ENCODE data around the gene NMNAT2. TPM values are rescaled to one million over a fixed set of nuclear protein-coding genes. Genes with fewer than 3 reads are reported as not detected.

Gene NMNAT2
- total RNA-seq, 4 donors from 2014 or later = 0.60 to 1.7 (median 0.92) TPM

DNA sequence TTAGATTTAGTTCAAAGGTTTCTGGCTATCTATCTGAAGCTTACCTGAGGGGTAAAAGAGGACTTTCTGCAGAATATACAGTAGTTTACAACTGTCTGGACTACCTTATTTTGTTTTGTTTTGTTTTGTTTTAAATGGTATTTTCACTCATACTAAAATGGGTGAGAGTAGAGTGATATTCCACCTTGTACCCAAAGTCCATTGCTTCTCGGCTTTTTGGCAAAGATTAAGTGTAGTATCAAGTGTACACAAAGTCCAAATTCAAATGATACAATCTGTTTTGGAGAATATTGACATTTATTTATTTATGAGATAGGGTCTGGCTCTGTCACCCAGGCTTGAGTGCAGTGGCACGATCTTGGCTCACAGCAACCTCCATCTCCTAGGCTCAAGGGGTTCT, 42.4 kb upstream of the NMNAT2 start:
- WGBS, 2 donors = 96 to 97% methylated on average over 2 of the region's 2 CpGs
- Histone ChIP-seq H3K27me3 (no peaks in the 10 kb centered on the region), H3K36me3 (no peaks in the 10 kb centered on the region), H3K4me3 (no peak overlapping the region), H3K27ac (no peak overlapping the region), H3K9me3 (no peaks in the 10 kb centered on the region), H3K4me1 (no peaks in the 10 kb centered on the region)
- TF ChIP-seq, protein P1, sequence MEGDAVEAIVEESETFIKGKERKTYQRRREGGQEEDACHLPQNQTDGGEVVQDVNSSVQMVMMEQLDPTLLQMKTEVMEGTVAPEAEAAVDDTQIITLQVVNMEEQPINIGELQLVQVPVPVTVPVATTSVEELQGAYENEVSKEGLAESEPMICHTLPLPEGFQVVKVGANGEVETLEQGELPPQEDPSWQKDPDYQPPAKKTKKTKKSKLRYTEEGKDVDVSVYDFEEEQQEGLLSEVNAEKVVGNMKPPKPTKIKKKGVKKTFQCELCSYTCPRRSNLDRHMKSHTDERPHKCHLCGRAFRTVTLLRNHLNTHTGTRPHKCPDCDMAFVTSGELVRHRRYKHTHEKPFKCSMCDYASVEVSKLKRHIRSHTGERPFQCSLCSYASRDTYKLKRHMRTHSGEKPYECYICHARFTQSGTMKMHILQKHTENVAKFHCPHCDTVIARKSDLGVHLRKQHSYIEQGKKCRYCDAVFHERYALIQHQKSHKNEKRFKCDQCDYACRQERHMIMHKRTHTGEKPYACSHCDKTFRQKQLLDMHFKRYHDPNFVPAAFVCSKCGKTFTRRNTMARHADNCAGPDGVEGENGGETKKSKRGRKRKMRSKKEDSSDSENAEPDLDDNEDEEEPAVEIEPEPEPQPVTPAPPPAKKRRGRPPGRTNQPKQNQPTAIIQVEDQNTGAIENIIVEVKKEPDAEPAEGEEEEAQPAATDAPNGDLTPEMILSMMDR (IDR thresholded peaks at IDR 0.05) = no peak
- no peak for TF ChIP-seq POLR2A (IDR thresholded peaks at IDR 0.05)
- TF ChIP-seq EP300 (IDR thresholded peaks at IDR 0.05) = no peak
- DNase-seq (ENCODE audit: low spot score in 2 of 2) = no peak

DNA sequence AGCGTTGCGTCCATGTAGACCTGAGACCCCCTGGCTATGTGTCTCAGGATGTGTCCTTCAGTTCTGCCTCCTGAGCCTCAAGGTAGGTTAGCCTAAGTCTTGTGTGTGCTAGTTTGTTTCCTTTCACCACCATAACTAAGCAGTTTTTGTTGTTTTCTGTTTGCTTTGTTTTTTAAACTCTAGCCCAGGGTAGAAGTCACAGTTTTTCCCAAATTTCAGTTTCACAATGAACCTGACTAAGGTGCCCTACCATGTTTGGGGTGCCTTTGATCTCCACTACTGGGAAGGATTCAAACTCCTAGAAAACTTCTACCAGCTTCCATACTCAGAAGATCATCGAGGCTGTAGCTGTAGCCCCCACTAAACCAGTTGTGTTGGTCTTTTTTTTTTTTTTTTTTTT, 39.3 kb upstream of the NMNAT2 start:
- Histone ChIP-seq H3K4me1 (no peaks in the 10 kb centered on the region), H3K4me3 (no peak overlapping the region), H3K36me3 (no peaks in the 10 kb centered on the region), H3K9me3 (no peaks in the 10 kb centered on the region), H3K27ac (no peak overlapping the region), H3K27me3 (no peaks in the 10 kb centered on the region)
- TF ChIP-seq POLR2A (IDR thresholded peaks at IDR 0.05) = no peak
- no peak for TF ChIP-seq EP300 (IDR thresholded peaks at IDR 0.05)
- TF ChIP-seq, protein P1 (IDR thresholded peaks at IDR 0.05) = no peak
- 88 to 89% methylated on average over 3 of the region's 3 CpGs for WGBS, 2 donors
- DNase-seq (ENCODE audit: low spot score in 2 of 2) = no peak

DNA sequence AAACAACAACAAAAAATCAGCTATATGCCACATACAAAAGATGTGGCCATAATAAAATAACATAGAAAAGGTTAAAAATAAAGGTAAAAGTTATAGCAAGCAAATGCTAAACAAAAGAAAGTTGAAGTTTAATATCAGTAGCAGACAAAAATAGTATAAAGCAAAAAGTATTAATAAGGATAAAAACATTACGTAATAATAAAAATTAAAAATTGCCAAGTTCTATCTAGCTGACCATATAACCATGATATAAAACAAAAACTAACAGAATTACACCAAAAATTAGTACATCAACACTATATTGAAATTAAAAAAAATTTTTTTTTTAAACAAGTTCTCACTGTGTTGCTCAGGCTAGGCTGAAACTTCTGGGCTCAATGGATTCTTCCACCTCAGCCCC, 38.6 kb upstream of the NMNAT2 start:
- H3K27ac ChIP-seq = no peak overlapping the region
- WGBS, 2 donors = 98 to 100% methylated on average over 1 of the region's 1 CpG
- no peaks in the 10 kb centered on the region for H3K9me3 ChIP-seq
- H3K4me3 ChIP-seq = no peak overlapping the region
- H3K27me3 ChIP-seq = no peaks in the 10 kb centered on the region
- H3K4me1 ChIP-seq = no peaks in the 10 kb centered on the region
- no peak for DNase-seq (ENCODE audit: low spot score in 2 of 2)
- H3K36me3 ChIP-seq = no peaks in the 10 kb centered on the region
- TF ChIP-seq EP300 (IDR thresholded peaks at IDR 0.05) = no peak
- TF ChIP-seq, protein P1 (IDR thresholded peaks at IDR 0.05) = no peak
- no peak for TF ChIP-seq POLR2A (IDR thresholded peaks at IDR 0.05)

DNA sequence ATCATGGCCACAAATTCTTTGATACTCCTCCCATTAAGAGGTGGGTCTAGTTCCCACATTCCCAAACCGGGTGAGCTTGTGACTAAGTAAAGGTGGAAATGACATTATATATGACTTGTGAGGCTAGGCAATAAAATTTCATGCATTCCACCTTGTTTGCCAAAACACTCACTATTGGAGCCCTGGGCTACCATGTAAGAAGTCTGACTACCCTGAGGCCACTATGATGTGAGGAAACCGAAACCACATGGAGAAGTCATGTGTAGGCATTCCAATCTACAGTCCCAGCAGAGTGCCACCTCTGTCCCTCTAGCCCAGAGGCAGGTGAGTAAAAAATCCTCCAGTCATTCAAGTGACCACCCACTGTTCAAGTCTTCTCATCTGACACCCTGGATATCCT, 36.2 kb upstream of the NMNAT2 start:
- H3K27me3 ChIP-seq = no peaks in the 10 kb centered on the region
- H3K9me3 ChIP-seq = no peaks in the 10 kb centered on the region
- TF ChIP-seq, protein P1 (IDR thresholded peaks at IDR 0.05) = no peak
- TF ChIP-seq POLR2A (IDR thresholded peaks at IDR 0.05) = no peak
- no peak for TF ChIP-seq EP300 (IDR thresholded peaks at IDR 0.05)
- 62 to 68% methylated on average over 2 of the region's 2 CpGs for WGBS, 2 donors
- H3K4me3 ChIP-seq = no peak overlapping the region
- H3K36me3 ChIP-seq = no peaks in the 10 kb centered on the region
- H3K27ac ChIP-seq = no peak overlapping the region
- no peak for DNase-seq (ENCODE audit: low spot score in 2 of 2)
- no peaks in the 10 kb centered on the region for H3K4me1 ChIP-seq

DNA sequence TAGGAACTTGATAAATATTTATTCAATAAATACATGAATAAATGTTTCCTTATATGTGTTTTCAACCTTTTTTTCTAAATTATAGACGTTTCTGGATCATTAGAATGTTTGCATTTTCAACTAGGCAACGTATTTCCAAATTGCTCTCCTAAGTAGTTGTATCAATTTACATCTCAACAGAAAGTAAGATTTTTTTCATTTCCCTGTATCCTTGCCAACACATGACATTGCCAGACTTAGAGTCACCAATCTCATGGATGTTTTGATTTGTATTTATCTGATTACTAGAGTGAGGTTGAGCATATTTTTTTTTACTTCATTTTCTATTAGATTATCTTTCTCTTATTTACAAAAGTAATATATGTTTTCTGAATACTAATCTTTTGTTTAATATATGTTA, 31.9 kb upstream of the NMNAT2 start:
- H3K9me3 ChIP-seq = no peaks in the 10 kb centered on the region
- no peak overlapping the region for H3K27ac ChIP-seq
- no peaks in the 10 kb centered on the region for H3K27me3 ChIP-seq
- no peak for TF ChIP-seq EP300 (IDR thresholded peaks at IDR 0.05)
- DNase-seq (ENCODE audit: low spot score in 2 of 2) = no peak
- H3K36me3 ChIP-seq = no peaks in the 10 kb centered on the region
- no peak overlapping the region for H3K4me3 ChIP-seq
- no peaks in the 10 kb centered on the region for H3K4me1 ChIP-seq
- 56% methylated on average over 2 of the region's 2 CpGs for whole genome bisulfite sequencing, 2 donors

DNA sequence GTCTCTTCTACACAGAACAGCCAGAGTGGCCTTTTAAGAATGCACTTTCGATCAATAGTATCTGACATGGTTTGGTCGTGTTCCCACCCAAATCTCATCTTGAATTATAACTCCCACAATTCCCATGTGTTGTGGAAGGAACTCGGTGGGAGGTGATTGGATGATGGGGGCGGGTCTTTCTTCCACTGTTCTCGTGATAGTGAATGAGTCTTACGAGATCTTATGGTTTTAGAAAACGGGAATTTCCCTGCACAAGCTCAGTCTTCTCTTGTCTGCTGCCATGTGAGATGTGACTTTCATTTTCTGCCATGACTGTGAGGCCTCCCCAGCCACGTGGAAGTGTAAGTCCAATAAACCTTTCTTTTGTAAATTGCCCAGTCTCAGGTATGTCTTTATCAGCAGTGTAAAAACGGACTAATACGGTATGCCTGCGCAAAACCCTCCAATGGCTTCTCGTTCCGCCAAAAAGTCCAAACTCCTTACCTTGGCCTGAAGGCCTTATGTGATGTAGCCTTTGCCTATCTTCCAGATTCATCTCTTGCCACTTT, 31.1 kb upstream of the NMNAT2 start:
- WGBS, 2 donors = 88 to 92% methylated on average over 13 of the region's 13 CpGs
- no peaks in the 10 kb centered on the region for H3K4me1 ChIP-seq
- H3K4me3 ChIP-seq = no peak overlapping the region
- no peaks in the 10 kb centered on the region for H3K9me3 ChIP-seq
- H3K27ac ChIP-seq = no peak overlapping the region
- no peaks in the 10 kb centered on the region for H3K27me3 ChIP-seq
- H3K36me3 ChIP-seq = no peaks in the 10 kb centered on the region
- DNase-seq (ENCODE audit: low spot score in 2 of 2) = no peak
- TF ChIP-seq EP300 (IDR thresholded peaks at IDR 0.05) (no peak), POLR2A (IDR thresholded peaks at IDR 0.05) (no peak)
- TF ChIP-seq, protein P1 (IDR thresholded peaks at IDR 0.05) = no peak
